SKM-1 treated with dmso at 0.1 percent for 144 hours (cell line): Measurements from ENCODE around the gene TLL2.

ENCODE experiments used
- DNase-seq: peaks from one replicate; lab custom pipeline; 2025; ENCODE audit not compliant: unreplicated experiment; lab: John Stamatoyannopoulos, UW

The TLL2 gene

GRCh38 chr10:96367470-96367869 is 146.3 kb downstream of the TLL2 start:
- DNase-seq = no peak

GRCh38 chr10:96366508-96366907 is 147.2 kb downstream of the TLL2 start:
- DNase-seq = no peak

GRCh38 chr10:96365571-96365970 is 148.2 kb downstream of the TLL2 start:
- DNase-seq = no peak

- DNase-seq = no peak
These were observed 153.0 kb downstream of the TLL2 start for GRCh38 chr10:96360766-96361165.

DNA sequence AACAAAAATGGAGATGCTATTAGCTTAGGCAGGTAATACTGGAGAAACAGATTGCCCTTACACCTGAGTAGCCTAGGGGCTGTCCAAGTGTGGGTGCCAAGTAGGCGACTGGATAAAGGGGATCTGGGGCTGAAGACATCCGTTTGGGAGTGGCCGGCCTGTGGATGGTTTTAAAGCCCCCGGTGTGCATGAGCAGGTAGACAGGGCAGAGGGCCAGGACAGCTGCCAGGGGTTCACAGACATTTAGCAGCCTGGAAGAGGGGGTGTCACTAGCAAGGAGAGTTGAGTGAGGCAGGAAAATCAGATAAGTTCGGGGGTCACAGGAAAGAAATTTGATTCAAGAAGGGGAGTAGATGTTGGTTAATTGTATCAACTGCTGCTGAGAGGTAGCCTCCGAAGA is 153.4 kb downstream of the TLL2 start:
- DNase-seq = no peak

DNA sequence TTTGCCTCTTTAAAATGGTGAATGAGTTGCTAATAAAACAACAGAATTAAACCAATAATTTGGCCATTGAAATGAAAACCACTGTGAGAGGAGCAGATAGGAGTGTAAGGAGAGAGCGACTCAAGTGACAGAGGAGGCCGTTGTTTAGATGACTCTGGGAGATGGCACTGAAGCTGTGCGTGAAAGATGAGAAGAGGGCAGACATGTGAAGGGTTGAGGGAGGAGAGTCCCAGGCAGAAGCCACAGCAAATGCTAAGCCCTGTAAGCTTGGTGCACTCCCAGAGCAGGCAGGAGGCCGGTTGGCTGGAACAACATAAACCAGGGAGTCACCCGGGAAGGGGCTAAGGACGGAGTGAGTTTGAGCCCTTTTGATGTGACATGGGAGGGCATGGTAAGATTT is 154.1 kb downstream of the TLL2 start:
- no peak for DNase-seq

- DNase-seq = no peak
These were observed 154.7 kb downstream of the TLL2 start, which contains the start of gene OPALIN for GRCh38 chr10:96358851-96359540. Gene OPALIN, minus strand, starts transcription at chr10:96359002. Its CDS starts 106 bp downstream, at chr10:96358896.

GRCh38 chr10:96357038-96357620 is 156.6 kb downstream of the TLL2 start:
- DNase-seq = no peak

GRCh38 chr10:96352582-96352981 is 161.1 kb downstream of the TLL2 start:
- DNase-seq = no peak

DNA sequence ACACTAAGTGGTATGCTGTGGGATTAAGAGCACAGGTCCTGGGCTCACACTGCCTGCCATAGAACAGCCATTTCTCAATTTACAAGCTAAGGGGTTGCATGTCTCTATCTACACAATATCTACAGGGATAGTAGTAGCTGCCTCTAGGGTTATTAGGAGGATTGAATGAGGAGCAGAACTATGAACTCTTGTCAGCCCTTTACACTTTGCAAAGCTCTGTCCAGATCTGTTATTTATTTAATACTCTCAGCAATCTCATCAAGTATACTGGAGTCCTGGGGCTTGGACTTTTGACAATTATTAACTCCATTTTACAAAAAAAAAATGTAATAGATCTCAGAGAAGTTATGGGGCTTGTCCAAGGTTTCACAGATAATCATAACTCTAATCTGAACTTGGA is 161.7 kb downstream of the TLL2 start:
- no peak for DNase-seq

DNA sequence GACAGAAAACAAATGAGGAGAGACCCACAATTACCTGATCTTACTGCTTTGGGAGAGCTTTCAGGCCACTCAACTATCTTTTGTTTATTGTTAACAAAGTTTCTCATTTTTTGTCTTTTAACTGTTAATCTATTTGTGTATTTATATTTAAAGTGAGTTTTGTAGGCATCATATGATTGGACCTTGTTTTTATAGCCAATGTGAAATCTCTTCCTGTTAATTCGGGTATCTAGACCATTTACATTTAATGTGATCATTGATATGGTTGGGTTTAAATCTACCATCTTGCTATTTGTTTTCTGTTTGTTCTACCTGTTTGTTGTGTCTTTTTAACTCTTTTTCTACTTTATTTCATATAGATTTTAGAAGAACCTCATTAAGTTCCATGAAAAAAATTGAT is 167.4 kb downstream of the TLL2 start:
- no peak for DNase-seq

GRCh38 chr10:96345222-96345621 is 168.5 kb downstream of the TLL2 start:
- no peak for DNase-seq

DNA sequence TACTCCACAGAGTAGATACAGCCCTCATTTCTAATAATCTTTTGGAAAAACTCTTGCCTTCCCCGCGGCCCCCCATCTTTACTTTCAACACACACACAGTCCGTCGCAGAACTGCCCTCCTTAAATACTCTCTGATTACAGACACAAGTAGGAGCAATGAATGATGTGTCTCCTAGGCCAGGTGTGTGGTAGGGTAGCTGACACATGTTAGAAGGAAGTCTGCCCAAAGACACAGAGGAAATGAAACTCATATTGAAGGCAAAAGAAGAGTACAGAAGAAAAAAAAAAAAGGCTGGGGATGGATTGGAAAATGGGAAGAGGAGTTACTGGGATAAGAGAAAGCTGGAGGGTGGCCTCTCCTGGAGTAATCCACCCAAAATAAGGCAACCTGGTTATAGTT is 169.5 kb downstream of the TLL2 start:
- DNase-seq = no peak

DNA sequence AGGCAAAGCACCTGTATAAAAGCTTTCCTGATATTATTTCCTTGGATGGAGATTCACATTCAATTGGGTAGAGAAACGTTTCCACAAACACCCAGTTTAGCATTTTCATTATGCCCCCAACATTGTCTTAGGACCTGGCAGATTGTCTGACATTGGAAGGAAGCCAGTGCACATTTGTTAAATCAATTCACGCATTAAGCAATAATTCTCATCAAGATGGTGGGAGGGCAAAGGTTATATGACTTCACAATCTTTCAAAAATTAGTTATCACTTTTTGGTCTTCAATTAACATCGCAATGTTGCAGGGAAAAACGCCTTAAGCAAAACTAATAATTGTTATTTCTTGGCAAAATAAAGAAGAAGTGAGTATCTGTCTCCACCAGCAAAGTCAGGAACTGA is 171.3 kb downstream of the TLL2 start:
- DNase-seq = no peak

DNA sequence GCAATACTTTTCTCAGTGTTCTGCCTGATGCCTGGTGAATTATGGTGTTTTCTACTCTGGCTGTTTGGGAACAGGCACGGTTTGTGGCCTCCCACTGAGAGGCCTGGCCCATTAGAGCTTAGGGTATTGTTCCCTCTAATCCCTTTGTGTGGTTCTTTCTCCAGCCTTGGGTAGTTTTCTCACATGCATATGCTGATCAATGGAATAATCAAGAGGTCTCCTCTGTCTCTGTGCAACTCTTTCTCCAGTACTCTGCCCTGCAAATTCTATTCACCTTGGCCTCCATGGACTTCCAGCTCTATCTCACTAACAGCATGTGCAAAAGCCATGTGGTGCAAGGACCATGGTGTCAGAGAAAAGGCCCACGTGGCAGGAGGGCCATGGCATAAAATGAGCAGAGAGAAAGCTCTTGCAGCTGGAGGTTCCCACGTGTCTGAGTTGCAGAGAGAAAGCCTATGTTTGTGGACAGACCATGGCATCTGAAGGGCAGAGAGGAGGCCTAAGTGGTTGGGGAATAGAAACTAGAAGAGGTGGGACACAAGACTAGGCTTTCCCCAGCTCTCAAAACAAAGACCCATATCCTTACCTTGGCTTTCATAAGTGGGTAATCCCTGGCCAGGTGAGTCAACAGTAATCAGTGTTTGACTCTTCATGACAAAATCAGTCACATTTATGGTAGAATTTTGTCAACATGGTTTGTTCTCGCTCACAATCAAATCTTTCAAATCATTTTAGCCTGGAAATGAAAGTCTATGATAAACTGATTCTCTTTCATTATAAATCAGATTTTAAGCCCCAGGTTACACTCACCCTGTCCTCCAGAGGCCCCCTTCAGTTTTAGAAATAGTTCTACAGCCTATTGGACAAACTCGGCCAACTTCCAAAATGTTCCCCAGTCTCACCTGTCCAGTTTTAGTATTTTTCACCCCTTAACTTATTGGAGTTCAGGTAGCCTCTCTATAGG is 172.2 kb downstream of the TLL2 start:
- DNase-seq = no peak

GRCh38 chr10:96339956-96340904 is 173.5 kb downstream of the TLL2 start:
- DNase-seq = peak; percentile 67

DNA sequence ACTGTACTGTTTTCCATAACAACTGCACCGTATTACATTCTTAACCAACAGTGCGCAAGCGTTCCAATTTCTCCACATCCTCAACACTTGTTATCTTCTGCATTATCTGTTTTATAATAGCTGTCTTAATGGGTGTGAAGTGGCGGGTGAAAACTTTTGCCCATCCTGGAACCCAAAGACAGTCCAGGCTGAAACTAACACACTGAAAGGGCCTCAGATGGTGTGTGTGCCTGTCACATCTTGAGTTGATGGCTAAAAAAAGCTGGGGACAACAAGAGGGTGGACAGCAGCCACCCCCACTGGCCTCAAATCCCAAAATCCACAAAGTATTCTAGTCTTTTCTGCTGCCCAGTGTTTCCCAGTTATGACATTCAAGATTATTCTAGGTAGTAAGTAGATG is 174.3 kb downstream of the TLL2 start:
- no peak for DNase-seq

DNA sequence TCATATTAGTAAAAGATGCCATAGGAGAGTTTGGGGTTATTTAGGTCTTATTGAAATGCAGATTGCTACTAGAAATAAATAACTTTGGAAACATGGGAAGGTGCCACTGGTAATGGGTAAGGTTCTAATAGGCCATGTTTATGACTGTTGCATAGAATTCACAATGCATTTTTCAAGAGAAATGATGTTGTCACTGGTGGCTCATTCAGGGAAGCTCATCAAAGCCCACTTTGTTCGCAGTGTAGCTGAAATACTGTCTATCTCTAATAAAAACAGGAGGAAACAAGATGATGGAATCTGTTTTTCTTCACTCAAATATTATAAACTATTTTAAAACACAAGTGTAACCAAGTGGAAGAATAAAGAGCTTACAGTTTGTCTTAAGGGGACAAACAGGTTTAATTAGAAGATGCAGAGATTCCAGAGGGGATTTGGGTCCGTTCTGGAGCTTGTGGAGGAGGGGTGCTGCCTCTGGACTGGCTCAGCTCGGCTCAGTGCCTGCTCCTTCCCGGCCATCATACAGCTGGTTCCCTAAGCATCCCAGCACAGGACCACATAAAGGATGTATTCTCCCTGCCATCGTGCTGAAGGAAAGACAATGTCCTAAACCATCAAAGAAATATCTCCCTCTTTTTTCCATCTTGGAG is 175.3 kb downstream of the TLL2 start:
- DNase-seq = no peak

DNA sequence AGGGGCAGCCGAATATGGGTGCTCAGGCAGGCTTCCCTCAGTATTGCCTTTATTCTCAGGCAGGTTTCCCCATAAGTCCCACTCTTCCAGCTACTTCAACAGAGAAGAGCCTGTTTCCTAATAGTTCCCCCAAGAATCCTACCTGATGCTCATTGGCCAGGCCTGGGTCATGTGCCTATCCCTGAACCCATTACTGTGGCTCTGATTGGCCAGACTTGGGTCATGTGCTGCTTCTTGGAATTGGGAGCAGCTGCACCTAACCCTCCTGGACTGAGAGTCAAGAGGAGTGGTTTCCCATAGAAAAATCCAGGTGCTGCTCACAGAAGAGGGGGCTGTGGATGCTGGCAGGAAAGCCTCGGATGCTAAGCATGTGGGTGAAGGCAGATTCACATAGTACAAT is 176.6 kb downstream of the TLL2 start:
- no peak for DNase-seq
